Fibroblast of the conjunctiva (primary cell): ENCODE results near the gene LAMA4.

Experiments
- DNase-seq: peaks from one replicate; pipeline ENCODE4 v3.0.0-alpha.2; 2010; ENCODE audit warnings: low read depth

The LAMA4 gene, protein sequence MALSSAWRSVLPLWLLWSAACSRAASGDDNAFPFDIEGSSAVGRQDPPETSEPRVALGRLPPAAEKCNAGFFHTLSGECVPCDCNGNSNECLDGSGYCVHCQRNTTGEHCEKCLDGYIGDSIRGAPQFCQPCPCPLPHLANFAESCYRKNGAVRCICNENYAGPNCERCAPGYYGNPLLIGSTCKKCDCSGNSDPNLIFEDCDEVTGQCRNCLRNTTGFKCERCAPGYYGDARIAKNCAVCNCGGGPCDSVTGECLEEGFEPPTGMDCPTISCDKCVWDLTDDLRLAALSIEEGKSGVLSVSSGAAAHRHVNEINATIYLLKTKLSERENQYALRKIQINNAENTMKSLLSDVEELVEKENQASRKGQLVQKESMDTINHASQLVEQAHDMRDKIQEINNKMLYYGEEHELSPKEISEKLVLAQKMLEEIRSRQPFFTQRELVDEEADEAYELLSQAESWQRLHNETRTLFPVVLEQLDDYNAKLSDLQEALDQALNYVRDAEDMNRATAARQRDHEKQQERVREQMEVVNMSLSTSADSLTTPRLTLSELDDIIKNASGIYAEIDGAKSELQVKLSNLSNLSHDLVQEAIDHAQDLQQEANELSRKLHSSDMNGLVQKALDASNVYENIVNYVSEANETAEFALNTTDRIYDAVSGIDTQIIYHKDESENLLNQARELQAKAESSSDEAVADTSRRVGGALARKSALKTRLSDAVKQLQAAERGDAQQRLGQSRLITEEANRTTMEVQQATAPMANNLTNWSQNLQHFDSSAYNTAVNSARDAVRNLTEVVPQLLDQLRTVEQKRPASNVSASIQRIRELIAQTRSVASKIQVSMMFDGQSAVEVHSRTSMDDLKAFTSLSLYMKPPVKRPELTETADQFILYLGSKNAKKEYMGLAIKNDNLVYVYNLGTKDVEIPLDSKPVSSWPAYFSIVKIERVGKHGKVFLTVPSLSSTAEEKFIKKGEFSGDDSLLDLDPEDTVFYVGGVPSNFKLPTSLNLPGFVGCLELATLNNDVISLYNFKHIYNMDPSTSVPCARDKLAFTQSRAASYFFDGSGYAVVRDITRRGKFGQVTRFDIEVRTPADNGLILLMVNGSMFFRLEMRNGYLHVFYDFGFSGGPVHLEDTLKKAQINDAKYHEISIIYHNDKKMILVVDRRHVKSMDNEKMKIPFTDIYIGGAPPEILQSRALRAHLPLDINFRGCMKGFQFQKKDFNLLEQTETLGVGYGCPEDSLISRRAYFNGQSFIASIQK (N-terminal part only)

DNA sequence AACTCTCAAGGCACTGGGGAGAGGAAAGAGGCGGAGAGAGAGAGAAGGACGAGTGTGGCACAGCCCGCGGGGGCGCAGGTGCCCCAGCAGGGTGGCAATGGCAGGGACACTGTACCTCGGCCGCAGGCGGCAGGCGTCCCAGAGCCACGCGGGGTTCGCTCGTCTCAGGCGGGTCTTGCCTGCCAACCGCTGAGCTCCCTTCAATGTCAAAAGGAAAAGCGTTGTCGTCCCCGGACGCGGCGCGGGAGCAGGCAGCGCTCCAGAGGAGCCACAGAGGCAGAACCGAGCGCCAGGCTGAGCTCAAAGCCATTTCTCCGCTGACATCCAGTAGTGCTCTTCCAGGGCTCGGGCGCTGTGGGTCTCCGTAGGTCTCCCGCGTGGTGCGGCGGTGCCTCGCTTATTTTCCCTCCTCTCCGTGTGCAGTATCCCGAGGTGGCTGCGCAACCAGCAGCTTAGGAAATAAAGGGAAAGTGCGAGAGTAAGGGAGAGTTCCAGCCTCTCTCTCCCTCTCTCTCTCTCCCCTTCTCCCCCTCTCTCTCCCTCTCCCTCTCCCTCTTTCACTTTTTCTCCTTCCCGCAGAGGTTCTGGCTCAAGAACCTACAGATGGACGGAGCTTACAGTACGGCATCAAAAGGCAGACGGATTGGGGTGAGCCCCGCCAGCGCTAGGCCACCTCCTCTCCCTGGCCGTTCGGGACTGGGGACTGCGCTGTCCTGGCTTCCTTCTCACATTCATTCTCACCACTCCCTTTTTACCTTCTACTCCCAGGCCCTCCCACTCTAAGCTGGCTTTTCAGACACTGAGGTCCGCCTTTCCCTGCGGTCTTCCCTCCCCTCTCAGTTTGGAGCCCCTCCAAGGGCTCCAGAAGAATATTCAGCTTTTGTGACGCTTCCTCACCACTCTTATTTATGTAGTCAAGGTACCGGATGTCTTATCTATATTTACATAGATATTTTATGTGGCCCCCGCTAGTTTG lies at the start of gene LAMA4:
LAMA4 (minus strand) TSS at position 727 of the 976 bp plus-strand sequence; CDS start at position 310, 417 bp downstream.
- DNase-seq = peak; percentile 71

DNA sequence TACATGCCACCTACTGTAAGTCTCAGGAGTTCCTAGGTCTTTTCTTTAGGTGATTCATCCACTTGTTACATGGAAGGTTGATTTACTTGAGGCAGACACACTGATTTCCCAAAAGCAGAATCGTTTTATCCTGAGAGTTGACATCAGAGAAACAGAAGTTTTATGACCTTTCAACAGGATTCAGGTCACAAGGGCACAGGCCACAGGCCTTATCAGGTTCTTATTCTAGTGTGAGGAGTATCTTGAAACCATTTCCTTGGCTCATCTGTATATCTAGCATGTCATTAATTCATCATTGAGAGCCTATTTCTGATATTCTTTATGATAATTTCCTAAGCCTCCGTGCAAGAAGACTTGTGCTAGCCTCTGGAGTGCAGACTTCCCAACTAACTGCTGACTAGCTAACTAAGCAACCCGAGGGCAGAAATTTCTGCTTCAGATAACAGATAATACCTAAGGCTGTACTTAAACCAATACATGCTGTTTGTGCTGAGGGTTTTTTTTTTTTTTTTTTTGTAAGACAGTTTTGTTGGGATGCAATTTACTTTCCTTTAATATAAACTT lies 47.9 kb upstream of the LAMA4 start:
- no peak for DNase-seq

DNA sequence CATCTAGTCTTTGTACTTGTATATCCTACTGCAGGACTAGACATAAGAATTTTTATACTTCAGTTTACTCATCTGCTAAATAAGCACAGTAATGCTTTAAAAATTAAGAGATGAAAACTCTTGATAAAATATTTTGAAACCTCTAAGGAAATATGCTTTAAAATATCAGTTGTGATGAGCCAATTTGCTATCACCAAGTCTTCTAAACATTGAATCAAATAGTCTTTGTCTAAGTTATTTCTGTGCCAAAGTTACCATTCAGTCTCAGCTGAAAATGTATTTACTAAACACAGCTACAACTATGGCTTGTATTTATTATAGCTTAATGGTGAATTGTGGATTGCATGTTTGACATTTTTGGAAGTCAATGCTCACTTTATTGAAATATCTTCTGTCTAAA lies 46.5 kb upstream of the LAMA4 start:
- no peak for DNase-seq

DNA sequence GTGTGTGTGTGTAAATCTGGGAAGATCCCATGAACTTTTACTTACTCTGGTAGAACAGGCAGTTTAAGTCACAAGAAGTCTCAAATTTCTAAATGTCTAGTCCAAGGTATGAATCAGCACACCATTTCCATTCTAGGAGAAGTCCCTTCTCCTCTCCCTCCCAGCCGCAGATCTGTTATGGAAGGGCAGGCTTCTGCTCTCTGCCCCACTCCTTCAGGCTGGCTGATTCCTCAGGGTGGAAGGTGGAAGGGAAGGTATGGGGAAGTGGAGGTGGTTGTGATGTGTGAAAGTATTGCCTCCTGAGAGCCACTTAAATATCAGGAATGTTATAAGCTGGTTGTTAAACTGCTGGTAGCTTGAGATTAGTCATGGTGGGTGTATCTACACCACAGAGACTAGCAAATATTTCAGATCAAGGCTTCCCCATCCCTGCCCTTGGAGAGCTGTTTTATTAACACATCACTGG lies 44.5 kb upstream of the LAMA4 start:
- peak; percentile 72 for DNase-seq

DNA sequence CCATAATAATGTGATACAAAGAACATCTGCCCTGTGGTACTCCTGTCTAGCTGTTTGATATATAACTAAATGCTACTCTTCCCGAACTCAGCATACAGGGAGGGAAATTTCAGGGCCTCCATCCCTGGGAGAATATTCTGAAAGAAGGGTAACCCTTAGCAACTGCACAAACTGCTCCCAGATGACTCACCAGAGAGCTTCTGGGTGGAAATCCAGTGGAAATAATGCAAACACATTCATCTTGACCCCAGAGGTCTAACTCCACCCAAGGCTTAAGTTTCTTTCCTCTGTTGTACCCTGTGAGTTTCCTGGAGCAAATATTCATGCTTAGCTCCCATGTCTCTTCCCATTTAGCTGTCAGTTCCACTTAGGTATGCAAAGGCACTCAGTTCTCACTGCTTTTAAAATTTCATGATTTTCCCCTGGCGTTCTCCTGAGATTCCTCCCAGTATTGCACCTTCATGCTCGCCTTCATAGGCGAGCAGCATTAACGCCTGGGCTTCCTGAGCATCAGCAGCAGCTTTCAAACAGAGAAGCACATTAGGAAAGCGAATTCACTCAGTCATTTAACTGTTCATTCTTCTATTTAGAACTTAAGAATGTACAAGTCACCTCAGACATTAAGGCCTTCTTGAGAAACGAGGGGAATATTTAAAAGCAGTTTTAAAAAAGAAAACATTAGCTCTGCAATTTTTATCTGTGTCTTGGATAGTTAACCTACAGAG lies 43.8 kb upstream of the LAMA4 start:
- peak; percentile 97 for DNase-seq

DNA sequence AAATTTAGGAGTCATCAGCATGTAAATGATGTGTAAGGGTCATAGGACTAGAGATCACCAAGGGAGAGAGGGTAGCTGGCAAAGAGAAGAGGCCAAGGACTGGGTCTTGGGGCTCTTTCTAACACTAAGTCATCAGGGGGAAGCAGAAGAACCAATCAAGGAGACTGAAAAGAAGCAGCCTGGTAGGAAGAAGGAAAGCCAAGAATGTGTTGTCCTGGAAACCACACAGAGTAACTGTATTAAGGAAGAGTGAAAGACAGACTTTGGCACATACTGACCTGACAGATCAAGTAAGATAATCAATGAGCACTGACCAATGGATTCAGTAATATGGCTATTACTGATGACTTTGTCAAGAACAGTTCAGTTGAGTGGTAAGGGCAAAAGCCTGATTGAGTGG lies 42.3 kb upstream of the LAMA4 start:
- DNase-seq = no peak

DNA sequence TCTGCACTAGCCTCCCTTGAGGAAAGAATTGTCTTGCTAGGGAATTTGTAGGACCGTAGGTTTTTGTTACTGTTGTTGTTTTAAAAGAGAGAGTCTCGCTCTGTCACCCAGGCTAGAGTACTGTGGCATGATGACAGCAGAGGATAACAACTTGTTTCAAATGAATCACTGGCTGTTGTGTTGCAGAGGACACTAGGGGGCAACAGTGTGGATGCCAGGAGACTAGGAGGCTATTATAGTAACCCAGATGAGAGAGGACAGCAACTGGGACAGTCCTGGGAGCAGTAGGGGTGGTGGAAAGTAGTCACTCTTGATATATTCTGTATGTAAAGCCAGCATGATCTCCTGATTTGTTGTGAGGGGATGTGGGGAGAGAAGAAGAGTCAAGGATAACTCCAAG lies 41.8 kb upstream of the LAMA4 start:
- peak; percentile 58 for DNase-seq

DNA sequence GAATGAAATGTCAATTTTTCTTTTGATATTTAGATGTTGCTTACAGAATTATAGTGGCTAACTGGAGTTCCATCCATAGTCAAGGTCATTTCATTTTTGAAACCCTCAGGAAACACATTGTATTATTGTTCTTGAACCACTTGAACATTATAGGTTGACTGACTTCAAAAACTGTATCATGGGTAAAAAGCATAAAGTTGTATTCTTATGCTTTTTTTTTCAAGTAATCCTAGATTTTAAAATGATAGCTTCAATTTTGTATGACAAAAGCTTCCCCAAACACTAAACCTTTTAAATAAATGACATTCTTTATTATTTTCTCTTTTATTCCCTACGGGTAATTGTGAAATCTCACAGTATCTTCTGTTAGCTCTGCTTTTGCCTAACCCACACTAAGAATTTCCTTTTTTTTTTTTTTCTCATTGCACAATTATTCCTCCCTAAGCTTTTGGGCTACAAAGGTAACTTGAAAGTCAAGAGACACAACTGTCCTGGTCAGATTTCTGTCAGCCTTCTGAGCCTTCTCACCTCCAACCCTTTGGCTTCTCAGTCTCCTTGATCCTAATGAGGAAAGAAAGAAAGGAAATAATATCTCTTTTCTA lies 36.9 kb upstream of the LAMA4 start:
- no peak for DNase-seq

DNA sequence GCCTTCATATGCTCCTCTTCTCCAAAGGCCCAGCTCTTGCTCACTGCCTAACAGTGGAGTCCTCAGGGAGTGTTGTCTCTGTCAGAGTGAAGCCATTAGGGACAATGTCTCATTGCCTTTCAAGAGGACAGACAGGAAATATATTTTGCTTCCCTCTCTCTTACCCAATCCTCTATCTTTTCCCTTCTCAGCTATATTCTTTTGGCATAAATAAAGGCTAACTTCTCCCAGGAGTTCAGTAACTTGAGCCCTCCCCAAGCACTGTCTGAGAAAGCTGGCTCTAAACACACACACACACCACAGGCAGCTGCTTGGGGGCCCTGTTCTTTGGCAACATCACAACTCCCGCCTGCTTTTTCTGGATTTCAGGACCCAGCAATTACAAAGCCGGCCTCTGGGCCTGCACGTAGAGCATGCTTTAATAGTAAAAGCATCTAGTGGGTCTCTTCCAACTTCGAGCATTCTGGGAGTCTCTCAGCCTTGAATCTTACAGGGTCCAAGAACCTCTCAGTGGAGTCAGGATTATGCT lies 34.7 kb upstream of the LAMA4 start:
- peak; percentile 95 for DNase-seq

DNA sequence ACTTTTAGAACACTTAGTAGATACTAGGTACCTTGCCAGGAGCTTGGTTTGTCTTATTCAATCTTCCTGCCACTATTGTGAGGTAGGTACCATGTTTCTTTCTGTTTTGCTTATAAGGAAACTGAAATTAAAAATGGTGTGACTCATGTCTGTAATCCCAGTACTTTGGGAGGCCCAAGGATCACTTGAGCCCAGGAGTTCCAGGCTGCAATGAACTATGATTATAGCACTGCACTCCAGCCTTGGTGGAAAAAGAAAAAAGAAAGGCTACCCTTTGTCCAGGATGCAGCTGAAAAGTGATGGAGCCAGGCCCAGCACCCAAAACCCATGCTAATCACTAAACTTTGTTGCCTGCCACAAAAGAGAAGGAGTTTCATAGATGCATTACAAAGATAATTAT lies 34.1 kb upstream of the LAMA4 start:
- no peak for DNase-seq

DNA sequence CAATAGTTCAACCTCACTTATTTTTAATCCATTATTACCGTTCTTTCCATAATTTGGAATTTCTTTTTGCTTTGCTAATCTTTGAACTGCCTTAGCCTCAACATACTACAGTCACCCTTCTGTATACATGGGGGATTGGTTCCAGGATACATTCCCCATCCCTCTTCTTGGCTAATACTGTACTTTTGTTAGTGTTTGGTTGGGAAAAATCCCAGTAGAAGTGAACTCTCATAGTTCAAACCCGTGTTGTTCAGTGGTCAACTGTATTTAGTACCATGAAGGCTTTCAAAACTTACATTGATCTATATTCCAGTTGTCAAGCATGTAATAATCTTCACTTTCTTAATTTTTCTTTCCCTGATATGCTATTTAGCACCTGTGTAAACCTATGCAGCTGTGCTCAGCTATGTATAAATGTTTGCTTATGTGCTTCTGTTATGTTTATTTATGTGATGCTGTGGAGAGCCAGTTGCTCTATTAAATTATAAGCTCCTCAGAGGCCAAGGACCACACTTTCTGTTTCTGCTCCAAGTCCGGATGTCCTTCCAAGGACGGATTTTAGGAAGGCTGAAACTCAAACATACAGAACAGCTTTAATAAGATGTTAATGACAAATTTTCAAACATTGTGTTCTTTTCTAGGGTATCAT lies 33.3 kb upstream of the LAMA4 start:
- DNase-seq = no peak

DNA sequence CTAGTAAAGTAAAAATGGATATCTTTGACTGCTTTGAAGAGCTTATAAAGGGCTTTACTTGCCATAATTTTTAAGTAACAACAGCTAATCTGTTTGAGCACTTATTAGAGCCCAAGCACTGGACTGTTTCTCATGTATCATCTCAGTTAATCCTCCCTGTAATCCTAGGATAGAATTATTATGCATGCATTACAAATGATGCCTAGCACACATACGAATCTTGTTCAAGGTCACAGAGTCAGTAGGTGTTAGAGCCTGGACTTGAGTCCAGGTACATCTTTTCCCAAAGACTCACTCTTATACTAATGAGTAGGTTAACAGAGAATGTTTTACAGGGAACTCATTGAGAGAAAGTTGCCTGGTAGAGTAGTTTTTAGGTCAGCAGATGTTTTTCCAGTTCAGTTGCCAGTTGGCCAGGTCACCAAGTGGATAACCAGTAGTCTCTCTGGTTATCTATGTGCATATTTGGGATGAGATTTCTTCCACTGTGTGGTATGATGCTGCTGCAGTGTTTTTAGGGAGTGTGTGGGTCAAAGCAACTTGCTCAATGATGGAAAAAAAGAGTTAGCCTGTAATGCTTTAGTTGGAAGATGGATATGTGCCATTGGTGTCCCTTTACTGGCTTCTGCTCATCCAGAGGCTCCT lies 32.3 kb upstream of the LAMA4 start:
- DNase-seq = no peak

DNA sequence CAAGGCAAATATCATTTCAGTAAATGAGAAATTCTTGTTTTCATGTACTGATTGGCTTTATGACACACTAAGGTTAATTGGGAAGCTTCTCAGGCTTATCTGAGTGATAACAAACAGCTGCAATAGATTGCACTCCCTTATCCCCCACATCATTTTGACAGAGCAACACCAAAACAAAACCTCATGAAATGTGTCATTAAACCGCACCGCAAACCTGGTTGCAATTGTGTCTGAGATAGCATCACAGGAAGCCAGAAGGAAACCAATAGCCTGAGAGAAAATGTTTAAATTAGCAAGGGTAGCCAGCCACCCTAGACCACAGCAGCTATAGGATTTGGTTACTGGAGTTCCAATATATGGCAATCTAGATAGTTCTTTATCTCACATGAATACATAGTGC lies 31.6 kb upstream of the LAMA4 start:
- DNase-seq = no peak

DNA sequence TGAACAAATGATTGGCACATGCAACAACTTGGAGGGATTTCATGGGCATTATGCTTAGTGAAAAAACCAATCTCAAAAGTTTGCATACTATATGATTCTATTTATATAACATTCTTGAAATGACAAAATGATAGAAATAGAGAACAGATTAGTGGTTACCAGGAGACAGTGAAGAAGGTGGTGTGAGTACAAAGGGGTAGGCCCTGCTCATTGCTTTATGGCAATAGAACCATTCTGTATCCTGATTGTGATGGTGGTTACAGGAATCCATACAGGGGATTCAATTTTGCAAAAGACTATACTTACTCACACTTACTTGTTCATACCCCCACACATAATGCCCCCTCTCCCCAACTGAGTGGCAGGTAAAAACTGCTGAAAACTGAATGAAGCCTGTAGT lies 30.2 kb upstream of the LAMA4 start:
- no peak for DNase-seq

DNA sequence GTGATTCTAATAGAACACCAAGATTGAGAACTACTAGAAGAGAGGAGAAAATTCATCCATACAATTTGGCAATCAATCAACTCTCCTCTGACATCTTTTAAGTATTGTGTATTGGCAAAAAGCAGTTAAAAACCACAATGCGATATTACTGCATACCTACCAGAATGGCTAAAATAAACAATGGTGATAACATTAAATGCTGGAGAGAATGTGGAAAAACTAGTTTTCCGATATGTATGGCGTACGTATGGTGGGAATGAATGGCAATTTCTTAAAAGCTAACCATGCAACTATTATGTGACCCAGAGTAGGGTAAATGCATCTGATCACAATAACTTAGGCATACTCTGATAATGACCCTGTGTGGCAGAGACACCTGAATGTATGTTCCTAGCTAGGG lies 29.3 kb upstream of the LAMA4 start:
- DNase-seq = no peak

DNA sequence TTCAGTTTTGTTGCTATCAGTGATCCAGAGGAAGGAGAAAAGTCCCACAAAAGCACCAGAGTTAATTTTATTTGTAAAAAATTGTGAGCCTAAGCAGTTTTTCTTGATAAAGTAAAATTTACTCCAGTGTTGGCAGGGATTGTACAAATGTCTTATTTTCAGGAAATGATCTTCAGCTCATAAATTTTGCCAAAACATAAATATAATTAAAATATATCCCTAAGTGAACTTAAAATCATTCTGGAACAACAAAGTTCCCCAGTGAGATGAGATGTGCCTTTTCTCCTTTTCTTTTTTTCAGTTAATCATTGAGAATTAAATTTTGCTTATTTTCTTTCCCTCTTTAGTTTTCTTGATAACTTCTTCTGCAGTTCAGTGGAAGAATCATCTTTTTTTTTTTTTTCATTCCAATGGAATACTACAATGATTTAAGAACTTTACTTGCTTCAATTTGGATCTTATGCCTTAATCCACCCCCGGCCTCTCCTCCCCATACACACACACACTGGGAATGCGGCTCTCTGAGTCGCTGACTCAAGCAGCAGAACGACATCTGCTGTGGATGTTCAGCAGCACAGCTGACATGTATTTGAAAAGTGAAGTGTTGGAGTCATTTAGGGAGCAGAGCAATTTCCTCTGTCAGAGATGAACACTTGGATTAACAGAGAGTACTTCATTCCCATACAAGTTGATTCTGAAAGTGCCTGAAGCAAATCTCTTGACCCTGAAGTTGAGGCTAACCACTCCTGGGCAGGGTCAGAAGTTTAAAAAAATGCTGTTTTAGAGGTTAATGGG lies 27.7 kb upstream of the LAMA4 start:
- DNase-seq = peak; percentile 79
